HepG2 (cell line): ENCODE results near the gene CXCR5. TPM values are rescaled to one million over a fixed set of nuclear protein-coding genes. Genes with fewer than 3 reads are reported as not detected.

ENCODE experiments used
- ATF7-NPFF ChIP-seq: sonication (generic); formaldehyde crosslinking; IDR thresholded peaks from 2 replicates; pipeline ENCODE4 v1.8.1; 2023; ENCODE audit warnings: mild to moderate bottlenecking, low read depth, missing genetic modification reagents, moderate library complexity
- BCL3 ChIP-seq: sonication (generic); formaldehyde crosslinking; IDR thresholded peaks from 2 replicates; pipeline ENCODE4 v1.5.1; 2020; ENCODE audit warnings: mild to moderate bottlenecking, missing genetic modification reagents, moderate library complexity
- BCLAF1 ChIP-seq: fragments of 450-650 bp; IDR thresholded peaks from 2 replicates; pipeline ENCODE4 v1.6.1; 2017; ENCODE audit warnings: mild to moderate bottlenecking
- CENPX ChIP-seq: sonication (generic); formaldehyde crosslinking; IDR thresholded peaks from 2 replicates; pipeline ENCODE4 v1.9.0; 2021; ENCODE audit warnings: mild to moderate bottlenecking, missing genetic modification reagents, moderate library complexity
- DR1 ChIP-seq: sonication (generic); formaldehyde crosslinking; IDR thresholded peaks from 2 replicates; pipeline ENCODE4 v1.8.0; 2021; ENCODE audit warnings: mild to moderate bottlenecking, missing genetic modification reagents, inconsistent platforms
- ELK4 ChIP-seq: sonication (generic); formaldehyde crosslinking; IDR thresholded peaks from 2 replicates; pipeline ENCODE4 v1.9.0; 2021; ENCODE audit warnings: missing genetic modification reagents, borderline replicate concordance
- FOSL1 ChIP-seq: sonication (generic); formaldehyde crosslinking; IDR thresholded peaks from 2 replicates; pipeline ENCODE4 v1.9.0; 2021; ENCODE audit warnings: missing genetic modification reagents, borderline replicate concordance
- KAT7 ChIP-seq: IDR thresholded peaks from 2 replicates; pipeline ENCODE4 v1.6.1; 2018; ENCODE audit warnings: borderline replicate concordance, missing compliant biosample characterization
- MXD4 ChIP-seq: IDR thresholded peaks from 2 replicates; pipeline ENCODE4 v1.6.1; 2016; ENCODE audit warnings: mild to moderate bottlenecking, missing biosample characterization, missing genetic modification reagents
- PBX2 ChIP-seq: IDR thresholded peaks from 2 replicates; pipeline ENCODE4 v1.6.1; 2016; ENCODE audit warnings: control low read depth
- SATB2 ChIP-seq: sonication (generic); formaldehyde crosslinking; IDR thresholded peaks from 2 replicates; pipeline ENCODE4 v1.5.0; 2020; ENCODE audit warnings: missing genetic modification reagents
- TOPORS ChIP-seq: sonication (generic); formaldehyde crosslinking; IDR thresholded peaks from 2 replicates; pipeline ENCODE4 v1.8.0; 2023; ENCODE audit warnings: mild to moderate bottlenecking, missing genetic modification reagents
- ZFP1 ChIP-seq: IDR thresholded peaks from 2 replicates; pipeline ENCODE4 v1.6.1; 2016
- ZFYVE20 ChIP-seq: sonication (generic); formaldehyde crosslinking; IDR thresholded peaks from 2 replicates; pipeline ENCODE4 v1.8.0; 2023; ENCODE audit warnings: low read depth, mild to moderate bottlenecking, moderate library complexity, missing genetic modification reagents, borderline replicate concordance
- ZNF333 ChIP-seq: sonication (generic); formaldehyde crosslinking; IDR thresholded peaks from 2 replicates; pipeline ENCODE4 v1.4.0; 2020; ENCODE audit warnings: mild to moderate bottlenecking, missing genetic modification reagents, borderline replicate concordance
- ZNF382 ChIP-seq: sonication (generic); formaldehyde crosslinking; IDR thresholded peaks from 2 replicates; pipeline ENCODE4 v1.5.0; 2020; ENCODE audit warnings: missing genetic modification reagents, mild to moderate bottlenecking, borderline replicate concordance
- ZNF441 ChIP-seq: sonication (generic); formaldehyde crosslinking; IDR thresholded peaks from 2 replicates; pipeline ENCODE4 v1.7.0; 2021; ENCODE audit warnings: missing genetic modification reagents, borderline replicate concordance
- ZSCAN21 ChIP-seq: sonication (generic); formaldehyde crosslinking; IDR thresholded peaks from 2 replicates; pipeline ENCODE4 v1.8.0; 2022; ENCODE audit warnings: mild to moderate bottlenecking, missing genetic modification reagents, moderate library complexity, borderline replicate concordance
- polyA plus RNA-seq, 8 experiments: library from polyadenylated mRNA; depleted of rRNA in 3 of 8; stranded (reverse) in 7 of 8; unstranded in 1 of 8; fragments of >200 nt; fragmentation: Illumina TruSeq in 4 of 8; extraction: Trizol in 4 of 8; gene quantifications; 2 replicates each; pipeline versions ENCODE4 v1.2.1 to v1.2.3, GENCODE V29; 2011 to 2016; ENCODE audit warnings: low read depth in 4 of 8, missing spikeins in 1 of 8, mixed read lengths in 1 of 8; ENCODE audit not compliant: insufficient read depth in 1 of 8
- total RNA-seq, 5 experiments: library from RNA; depleted of rRNA; stranded (reverse); fragments of >200 nt; fragmentation: Illumina TruSeq; extraction: Trizol; gene quantifications; 2 replicates each; pipeline ENCODE4 v1.2.3, GENCODE V29; 2016; ENCODE audit warnings: low read depth in 1 of 5
- TF ChIP-seq, protein P1 (sequence below): sonication (generic); formaldehyde crosslinking; IDR thresholded peaks from 2 replicates; pipeline ENCODE4 v1.4.0; 2020; ENCODE audit warnings: missing genetic modification reagents, borderline replicate concordance

CXCR5 gene
- total and polyA plus RNA-seq, 2 of the 13 experiments (the other 11 are each of a cell fraction or from before 2014, with no cell fraction given) = not detected

GRCh38 chr11:118911880-118912741 is 28.4 kb downstream of the CXCR5 start (continued):
- TF ChIP-seq BCLAF1 (no peak), ZFYVE20 (CRISPR knock-in tag) (no peak), KAT7 (CRISPR knock-in tag) (no peak), ZSCAN21 (CRISPR knock-in tag) (no peak), MXD4 (CRISPR knock-in tag) (no peak), ZNF382 (CRISPR knock-in tag) (no peak), ATF7-NPFF (no peak), DR1 (CRISPR knock-in tag) (no peak), TOPORS (CRISPR knock-in tag) (no peak), ELK4 (CRISPR knock-in tag) (no peak), BCL3 (CRISPR knock-in tag) (no peak), PBX2 (no peak), ZNF333 (CRISPR knock-in tag) (no peak), SATB2 (CRISPR knock-in tag) (no peak), CENPX (CRISPR knock-in tag) (no peak), ZNF441 (CRISPR knock-in tag) (no peak; the same call in 1 of the 2 replicates), ZFP1 (CRISPR knock-in tag) (no peak), FOSL1 (CRISPR knock-in tag) (no peak)
- TF ChIP-seq, protein P1, sequence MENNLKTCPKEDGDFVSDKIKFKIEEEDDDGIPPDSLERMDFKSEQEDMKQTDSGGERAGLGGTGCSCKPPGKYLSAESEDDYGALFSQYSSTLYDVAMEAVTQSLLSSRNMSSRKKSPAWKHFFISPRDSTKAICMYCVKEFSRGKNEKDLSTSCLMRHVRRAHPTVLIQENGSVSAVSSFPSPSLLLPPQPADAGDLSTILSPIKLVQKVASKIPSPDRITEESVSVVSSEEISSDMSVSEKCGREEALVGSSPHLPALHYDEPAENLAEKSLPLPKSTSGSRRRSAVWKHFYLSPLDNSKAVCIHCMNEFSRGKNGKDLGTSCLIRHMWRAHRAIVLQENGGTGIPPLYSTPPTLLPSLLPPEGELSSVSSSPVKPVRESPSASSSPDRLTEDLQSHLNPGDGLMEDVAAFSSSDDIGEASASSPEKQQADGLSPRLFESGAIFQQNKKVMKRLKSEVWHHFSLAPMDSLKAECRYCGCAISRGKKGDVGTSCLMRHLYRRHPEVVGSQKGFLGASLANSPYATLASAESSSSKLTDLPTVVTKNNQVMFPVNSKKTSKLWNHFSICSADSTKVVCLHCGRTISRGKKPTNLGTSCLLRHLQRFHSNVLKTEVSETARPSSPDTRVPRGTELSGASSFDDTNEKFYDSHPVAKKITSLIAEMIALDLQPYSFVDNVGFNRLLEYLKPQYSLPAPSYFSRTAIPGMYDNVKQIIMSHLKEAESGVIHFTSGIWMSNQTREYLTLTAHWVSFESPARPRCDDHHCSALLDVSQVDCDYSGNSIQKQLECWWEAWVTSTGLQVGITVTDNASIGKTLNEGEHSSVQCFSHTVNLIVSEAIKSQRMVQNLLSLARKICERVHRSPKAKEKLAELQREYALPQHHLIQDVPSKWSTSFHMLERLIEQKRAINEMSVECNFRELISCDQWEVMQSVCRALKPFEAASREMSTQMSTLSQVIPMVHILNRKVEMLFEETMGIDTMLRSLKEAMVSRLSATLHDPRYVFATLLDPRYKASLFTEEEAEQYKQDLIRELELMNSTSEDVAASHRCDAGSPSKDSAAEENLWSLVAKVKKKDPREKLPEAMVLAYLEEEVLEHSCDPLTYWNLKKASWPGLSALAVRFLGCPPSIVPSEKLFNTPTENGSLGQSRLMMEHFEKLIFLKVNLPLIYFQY (CRISPR knock-in tag) = no peak
